GM19455 (cell line): Measurements from ENCODE around the gene CREB5.
"Not testable (repeated sequence)": the region's sequence is repeated elsewhere in the genome, so short reads cannot be mapped to it uniquely, and the experiment has no call there.

Source experiments
- ATAC-seq: cut with Tn5 transposase; IDR thresholded peaks from one replicate; pipeline ENCODE4 v1.9.1; 2021; ENCODE audit not compliant: unreplicated experiment

Gene CREB5

DNA sequence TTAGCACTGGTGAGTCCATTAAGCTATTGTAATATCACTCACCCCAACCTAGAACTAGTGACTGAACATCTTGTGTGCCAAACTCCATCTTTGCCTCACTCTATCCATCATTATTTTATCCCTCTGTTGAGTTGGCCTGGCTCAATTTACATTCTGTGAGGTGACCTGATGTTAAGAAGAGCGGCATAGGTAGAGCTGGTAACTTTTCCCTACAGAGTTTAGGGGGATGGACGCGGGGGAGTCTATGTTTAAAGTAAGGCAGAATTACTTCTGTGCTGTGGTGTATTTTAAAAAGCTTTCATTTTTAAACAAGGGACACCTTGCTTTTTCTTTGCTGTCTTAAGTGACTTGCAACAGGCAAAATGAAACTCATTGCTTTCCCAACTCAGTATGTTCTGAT is 186.3 kb downstream of the CREB5 start:
- no peak for ATAC-seq

DNA sequence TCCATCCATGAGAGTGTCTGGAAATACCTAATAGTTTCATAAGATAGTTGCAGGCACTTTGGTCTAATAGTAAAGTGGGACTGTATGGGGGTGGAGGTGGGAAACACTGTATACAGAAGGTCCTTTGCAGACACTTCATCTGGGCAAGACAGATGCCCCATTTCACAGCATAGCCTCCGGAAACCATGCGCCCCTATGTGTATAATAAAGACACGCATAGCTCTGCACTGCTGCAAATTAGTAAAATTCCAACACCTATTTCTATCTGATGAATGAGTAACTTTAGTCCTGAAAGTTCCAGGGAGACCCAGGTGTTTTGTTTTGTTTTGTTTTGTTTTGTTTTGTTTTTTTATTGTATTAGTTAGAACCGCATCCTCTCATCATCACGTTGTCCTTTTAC is 187.1 kb downstream of the CREB5 start:
- ATAC-seq, result no peak

DNA sequence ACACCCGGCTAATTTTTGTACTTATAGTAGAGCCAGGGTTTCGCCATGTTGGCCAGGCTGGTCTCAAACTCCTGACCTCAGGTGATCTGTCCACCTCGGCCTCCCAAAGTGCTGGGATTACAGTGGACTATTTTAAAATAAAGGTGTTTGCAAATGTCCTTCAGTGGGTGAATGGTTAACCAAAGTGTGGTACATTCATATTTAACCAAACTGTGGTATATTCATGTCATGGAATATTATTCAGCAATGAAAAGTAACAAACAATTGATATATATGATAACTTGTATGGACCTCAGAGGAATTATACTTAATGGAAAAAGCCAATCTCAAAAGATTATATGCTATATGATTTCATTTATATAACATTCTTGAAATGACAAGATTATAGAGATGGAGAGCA is 190.0 kb downstream of the CREB5 start:
- no peak for ATAC-seq

DNA sequence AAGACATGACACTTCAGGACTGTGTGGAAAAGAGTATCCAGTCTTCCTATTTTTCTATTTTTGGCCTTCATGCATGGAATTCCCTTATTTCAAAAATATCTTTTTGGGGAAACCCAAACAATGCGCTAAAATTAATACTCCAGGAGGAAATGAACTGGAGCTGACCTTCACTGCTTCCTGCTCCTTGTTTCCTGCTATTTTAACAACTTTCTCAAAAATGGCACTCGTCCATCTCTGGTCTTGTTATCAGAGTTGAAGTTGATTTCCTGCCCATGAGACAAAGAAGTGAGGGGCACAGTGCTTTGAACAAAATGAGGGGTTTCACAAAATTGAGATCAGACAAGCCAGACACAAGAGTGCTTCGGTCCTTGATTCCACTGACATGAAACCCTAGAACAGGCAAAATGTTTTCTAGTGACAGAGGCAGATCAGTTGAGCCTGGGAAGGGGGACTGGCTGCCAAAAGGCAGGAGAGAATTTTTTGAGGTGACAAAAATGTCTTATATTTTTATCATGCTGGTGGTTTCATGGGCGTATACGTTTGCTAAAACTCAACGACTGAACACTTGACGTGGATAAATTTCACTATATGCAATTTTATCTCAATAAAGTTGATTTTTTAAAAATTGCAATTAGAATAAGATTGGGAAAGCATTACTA is 193.2 kb downstream of the CREB5 start:
- ATAC-seq, result no peak

DNA sequence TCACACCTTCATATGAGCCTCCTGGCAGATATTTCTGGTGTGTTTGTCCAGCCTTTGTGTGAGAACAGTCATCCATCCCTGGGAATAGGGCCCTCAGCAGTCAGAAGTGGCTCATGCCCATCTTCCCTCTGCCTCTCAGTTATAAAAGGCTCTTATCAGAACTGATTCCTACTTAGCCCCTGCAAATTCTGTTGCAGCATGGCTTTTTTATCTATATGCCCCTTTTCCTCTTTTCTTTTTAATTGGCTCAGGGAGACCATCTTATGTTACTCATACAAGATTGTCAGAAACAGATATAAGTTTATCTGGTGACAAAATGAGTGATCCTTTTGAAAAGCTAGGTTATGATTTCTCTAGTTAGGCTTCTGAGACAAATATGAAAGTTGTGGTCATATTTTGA is 194.1 kb downstream of the CREB5 start:
- ATAC-seq, result no peak

DNA sequence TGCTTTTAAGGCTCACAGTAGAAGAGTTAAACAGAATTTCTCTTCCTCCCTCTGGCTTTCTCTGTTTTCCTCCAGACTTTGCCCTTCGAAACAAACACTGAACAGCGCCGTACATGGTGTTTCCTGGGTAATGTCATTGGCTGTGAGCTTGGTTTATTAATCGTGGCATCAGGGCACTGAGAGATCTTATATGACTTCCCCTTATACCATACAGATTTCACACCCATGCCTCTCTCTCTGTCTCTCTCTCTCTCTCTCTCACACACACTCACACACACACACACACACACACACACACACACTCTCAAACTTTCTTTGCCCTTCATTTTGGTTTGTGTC is 195.5 kb downstream of the CREB5 start:
- no peak for ATAC-seq

DNA sequence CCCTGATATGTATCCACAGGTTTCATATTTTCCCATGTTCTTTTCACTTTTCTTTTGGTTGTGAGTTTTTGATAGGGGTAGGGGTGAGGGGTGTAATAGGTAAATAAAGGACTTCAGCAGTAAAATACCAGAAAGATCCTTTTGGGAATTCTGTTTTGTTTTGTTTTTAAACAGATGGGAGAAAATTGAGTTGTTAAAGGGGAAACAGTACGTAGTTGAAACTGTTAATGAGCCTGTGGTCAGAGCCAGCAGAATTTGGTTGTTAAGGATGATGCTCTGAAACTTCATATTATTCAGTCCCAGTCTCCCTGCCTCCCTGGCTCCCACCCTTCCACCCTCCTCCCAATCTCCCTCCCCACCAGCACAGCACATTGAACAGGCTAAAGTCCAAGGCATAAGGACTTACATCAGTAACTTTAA is 195.9 kb downstream of the CREB5 start:
- ATAC-seq, result no peak

DNA sequence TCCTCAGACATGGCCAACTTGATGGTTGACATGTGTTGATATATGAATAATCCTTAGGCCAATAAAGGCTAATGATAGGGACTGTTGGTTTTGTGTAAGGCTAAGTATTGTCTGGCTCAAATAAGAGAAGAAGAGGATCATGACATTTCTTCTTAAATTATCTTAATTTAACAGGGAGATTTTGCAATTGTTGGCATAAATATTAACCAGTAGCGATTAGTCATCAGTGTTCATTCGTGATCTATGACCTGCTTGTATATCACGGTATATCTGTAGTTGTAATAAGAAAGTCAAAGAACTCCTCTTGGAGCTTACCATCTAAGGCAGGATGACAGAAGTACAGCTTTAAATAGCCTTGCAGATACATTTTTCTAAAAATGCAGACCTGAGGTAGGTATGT is 196.4 kb downstream of the CREB5 start:
- ATAC-seq, result no peak

DNA sequence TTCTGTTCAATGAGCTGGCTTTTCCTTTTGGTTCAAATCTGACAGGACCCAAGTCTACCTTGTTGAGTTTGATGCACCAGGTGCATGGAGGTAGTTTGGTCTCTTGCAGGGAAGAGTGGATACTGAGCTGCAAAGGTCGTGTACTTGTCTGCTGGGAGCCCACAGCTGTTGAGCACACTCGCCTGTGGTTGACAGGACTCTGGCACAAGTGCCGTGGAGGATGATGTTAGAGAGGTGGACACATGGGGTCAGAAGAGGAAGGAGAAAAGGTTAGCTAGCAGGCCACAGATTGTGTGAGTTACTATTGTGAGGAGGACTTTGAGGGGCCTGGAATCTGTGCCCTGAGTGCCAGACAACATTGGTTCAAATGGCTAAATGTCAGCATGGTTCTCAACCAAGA is 197.3 kb downstream of the CREB5 start:
- no peak for ATAC-seq

DNA sequence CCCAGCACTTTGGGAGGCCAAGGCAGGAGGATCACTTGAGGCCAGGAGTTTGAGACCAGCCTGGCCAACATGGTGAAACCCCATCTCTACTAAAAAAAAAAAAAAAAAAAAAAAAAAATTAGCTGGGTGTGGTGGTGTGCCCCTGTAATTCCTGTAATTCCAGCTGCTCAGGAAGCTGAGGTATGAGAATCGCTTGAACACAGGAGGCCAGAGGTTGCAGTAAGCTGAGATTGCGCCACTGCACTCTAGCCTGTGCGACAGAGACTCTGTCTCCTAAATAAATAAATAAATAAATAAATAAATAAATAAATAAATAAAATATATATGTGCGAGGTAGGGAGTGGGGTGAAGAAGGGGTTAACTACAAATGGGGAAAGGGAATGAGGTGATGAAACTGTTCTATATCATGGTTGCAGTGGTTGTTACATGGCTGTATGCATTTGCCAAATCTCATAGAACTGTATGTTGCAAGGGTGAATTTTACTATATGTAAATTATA is 199.1 kb downstream of the CREB5 start:
- ATAC-seq, result not testable (repeated sequence)

DNA sequence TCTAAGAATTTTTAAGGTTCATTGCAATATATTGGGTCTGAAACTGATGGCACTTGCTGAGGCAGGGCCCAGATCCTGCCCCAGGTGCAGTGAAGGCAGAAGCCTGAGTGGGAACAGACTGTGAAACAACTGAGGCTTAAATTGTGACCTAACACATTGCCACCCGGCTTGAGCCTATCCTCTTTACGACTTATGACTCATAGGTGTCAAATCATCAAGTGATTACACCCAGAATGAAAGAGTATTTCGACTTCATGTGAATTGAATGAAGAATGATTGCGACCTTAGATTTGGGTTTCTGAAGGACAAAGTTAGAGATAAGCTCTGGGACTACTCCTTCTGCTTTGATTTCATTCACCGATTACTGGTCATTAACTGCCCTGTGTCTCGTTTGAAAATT is 200.9 kb downstream of the CREB5 start:
- no peak for ATAC-seq

DNA sequence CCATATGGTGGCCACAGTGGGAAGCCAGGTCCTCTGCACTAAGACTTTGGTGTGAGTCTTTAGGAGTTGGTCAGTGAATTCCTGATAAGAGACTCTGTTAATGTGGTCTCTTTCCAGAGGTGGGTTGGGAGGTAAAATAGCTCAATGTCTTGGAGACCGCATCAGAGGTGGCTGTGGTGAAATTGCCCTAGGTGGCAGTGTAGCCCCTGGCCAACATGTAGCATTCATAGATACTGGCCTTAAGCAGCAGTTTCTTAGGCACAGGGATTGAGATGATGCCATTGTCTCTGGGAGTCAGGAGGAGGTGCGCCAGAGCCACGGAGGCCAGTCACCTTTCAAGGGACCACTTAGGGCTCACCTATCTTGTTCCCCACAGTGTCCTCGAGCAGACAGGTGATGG is 202.8 kb downstream of the CREB5 start:
- ATAC-seq, result no peak

DNA sequence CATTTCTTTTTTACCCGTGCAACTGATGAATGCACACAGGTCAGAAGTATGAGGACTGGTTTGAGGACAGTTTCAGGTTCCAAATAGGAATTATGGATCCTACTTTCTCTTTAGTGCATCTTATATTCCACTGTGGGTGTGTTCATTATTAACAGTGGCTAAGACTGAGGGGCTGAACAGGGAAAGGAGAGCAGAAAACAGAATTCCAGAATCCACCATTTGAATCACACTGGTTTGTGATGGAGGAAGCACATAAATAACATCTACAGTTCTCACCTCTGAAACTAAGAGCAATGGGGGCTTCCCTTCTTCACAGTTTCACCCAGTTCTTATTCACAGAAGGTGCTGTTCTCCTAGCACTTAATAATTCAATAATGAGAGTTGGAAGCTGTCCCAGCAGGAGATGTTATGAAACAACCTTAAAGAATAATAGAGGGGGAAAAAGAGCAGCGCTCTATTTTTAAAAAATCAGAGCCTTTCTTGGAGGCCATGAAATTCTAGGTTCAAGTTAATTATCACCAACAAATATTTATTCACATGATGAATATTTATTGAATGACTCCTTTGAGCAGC is 205.1 kb downstream of the CREB5 start:
- no peak for ATAC-seq

DNA sequence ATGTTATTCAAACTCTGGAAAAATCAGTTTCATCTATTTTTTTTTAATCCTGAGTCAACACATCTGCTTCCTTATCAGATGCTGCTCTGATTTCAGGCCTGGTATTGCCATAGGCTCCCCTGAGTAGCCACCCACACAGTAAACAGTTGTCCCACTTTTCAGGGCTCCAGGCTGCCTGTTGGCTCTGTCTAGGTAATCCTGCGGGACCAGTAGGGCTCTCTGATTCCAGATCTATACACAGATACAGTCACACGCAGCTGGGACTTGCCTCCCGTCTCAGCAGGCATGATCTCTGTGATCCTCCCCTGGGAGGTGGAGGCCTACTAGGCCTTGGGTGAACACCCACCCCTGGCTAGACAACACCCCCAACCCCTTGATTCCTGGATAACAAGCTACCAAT is 206.1 kb downstream of the CREB5 start:
- ATAC-seq, result no peak

DNA sequence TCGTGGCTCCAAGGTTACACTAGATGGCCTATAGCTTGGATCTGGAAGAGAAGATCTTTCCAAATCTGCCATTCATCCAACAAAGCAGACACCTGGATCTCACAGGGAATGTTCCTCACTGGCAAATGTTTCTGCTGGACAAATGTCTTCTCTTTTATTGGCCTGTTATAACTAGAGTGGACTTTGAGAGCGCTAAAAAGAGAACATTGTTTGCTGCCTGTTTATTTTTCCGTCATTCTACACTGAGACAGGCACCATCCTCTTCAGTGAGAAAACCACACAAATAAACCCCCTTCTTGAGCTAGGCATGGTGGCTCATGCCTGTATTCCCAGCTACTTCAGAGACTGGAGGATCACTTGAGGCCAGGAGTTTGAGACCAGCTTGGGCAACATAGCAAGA is 206.9 kb downstream of the CREB5 start:
- no peak for ATAC-seq

DNA sequence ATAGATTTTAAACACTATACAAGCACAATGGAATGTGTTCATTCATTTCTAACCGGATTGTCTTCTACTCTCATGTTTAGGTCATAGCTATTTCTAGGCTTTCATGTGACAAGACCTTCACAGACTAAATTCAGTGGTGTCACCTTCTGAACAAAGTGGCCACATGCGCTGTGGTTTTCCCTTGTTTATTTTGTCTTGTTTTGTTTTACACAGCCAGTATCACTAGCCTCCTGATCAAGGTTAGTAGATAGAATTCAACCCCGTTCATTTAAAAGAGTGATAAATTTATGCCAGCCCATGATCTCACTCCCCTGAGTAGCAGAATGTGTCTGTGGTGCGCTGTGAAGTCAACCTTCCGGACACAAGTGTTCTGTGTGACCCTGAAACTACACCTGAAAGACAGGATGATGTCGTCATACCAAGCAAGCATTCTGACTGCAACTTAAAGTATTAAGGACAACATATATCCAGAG is 209.1 kb downstream of the CREB5 start:
- ATAC-seq, result no peak

DNA sequence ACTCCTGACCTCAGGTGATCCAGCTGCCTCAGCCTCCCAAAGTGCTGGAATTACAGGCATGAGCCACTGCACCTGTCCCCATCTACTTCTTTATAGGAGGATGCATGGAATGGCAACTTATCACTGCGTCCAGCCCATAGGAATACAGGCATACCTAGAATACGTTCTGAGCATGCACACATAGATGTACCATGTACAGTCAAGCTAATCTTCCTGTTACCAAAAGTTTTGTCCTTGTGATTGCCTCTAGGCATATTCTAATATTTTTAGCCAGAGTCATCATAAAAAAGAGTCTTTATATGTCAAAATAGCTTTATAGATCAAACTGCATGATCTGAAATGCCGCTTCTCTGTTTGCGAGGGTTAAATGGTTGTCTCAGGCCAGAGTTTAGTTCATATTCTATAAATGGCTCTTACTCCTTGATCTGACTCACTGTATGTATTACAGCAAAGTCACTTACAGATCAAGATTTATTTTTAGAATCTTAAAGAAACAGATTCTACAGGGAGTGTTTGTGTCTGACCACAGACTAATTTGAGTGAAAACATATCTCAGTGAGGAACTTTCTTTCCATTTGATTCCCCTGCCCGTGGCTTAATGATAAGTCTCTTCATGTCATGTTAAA is 210.9 kb downstream of the CREB5 start:
- no peak for ATAC-seq

DNA sequence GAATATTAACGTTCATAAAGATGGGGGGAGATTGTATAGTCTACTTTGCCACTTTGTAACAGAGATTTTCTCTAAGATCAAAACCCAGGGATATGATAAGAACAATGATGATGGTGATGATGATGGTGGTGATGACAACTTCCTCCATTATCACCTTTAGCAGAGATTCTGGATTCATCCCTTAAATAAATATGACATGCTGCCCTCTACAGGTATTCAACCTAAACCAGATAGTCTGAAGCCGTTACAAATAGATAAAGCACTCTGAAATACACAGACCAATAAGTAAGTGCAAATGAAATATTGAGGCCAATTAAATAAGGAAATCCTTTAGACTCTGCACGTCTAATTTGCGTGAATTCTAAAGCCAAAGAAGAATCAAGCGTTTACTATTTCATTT is 211.5 kb downstream of the CREB5 start:
- ATAC-seq, result no peak

DNA sequence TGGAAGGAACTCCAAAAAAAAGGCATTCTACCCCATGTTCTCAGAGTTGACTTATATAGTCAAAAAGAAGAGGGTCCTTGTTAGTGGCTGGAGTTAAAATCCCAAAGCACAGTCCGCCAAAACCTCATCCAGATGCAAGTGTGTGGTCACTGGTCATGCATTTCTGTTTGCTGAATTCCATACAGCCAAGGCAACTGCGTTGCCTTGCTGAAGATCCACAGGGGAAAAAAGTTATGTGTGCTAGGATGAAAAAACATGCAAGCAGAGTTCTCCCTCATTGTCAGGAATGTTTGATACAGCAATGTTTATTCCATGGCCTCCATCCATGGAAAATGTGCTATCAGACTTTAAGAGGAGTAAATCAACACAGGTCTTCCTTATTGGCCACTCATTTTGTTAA is 213.1 kb downstream of the CREB5 start:
- no peak for ATAC-seq

DNA sequence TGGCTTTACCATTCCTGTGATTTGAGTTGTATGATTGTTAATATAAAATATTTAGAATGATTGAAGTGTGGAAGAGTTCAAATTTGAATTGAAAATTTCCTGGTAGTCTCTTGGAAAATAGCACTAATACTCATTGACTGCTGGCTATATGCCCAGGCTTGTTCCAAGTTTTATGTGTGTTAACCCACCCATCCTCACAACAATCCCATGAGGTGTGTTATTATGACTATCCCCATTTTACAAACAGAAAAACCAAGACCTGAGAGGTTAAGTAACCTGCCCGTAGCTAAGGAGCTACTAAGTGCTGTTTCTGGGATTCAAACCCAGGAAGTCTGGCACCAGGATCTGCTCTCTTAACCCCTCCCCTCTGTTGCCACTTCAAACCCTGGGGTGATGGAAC is 213.9 kb downstream of the CREB5 start:
- no peak for ATAC-seq

DNA sequence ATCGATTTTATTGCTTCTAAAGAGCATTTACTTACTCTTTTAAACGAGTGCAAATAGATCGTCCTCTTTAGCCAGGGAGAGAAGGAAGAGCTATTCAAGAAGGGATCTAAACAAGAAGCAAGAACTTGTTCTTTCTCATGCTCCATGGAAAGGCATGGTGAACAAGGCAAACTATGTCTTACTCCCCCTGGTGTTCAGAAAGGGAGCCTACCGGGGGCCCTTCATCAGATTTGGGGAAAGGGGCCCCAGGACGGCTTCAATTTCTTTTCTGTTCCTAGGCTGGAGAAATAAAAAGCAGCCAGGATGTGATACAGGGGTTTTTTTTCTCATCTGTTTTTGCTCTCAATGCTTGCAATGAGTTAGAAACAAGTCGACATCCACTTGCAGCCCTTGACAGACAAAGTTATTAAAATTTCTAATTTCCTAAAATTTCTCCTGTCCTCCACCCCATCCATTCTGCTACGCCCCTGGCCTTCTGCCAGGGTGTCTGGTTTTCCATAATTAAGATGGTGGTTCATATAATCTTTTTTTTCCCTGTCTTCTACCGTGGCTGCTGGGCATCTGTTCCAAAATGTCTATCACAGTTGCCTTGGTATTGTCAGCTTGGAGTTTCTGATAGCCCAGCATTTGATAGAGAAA is 214.4 kb downstream of the CREB5 start:
- ATAC-seq, result no peak

DNA sequence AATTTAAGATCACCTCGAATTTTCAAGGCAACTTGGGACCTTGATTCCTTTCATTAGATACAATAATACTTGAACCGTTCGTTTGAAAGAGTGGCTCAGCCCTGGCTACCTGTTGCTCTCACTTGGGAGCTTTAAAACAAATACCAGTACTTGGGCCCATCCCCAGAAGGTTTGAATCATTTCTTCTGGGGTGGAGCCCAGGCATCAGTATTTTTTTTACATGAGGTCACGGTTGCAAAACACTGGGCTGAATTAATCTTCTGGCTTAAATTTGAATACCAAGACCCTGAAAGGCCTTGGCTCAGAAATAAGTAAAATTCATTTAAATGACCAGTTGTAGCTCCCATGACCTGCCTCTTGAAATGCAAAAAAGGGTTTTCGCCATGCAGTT is 214.9 kb downstream of the CREB5 start:
- no peak for ATAC-seq
